Neural progenitor cell (in vitro differentiated cells): Measurements from ENCODE around the gene TRPC4. TPM values are rescaled to one million over a fixed set of nuclear protein-coding genes. Genes with fewer than 3 reads are reported as not detected.

Source experiments
- DNase-seq: peaks from one replicate; pipeline ENCODE4 v3.0.0-alpha.2; 2016; ENCODE audit warnings: low spot score
- H2AFZ ChIP-seq: fragments of 200-600 bp; sonication (generic); replicated peaks from 2 replicates; pipeline ENCODE4 v1.6.1; 2016; ENCODE audit warnings: antibody characterized with exemption
- H3F3A ChIP-seq: fragments of 200-600 bp; sonication (generic); 2 replicates; pipeline ENCODE4 v1.6.1; 2016; ENCODE audit warnings: antibody characterized with exemption, low read depth
- H3K27ac ChIP-seq: fragments of 200-600 bp; sonication (generic); 2 replicates; pipeline ENCODE4 v1.5.1; 2016; ENCODE audit warnings: mild to moderate bottlenecking
- H3K27me3 ChIP-seq: fragments of 200-600 bp; sonication (generic); 2 replicates; pipeline ENCODE4 v1.6.1; 2016; ENCODE audit warnings: mild to moderate bottlenecking, moderate library complexity
- H3K36me3 ChIP-seq: fragments of 200-600 bp; sonication (generic); 2 replicates; pipeline ENCODE4 v1.5.1; 2016
- H3K4me1 ChIP-seq: fragments of 200-600 bp; sonication (generic); 2 replicates; pipeline ENCODE4 v1.6.1; 2016; ENCODE audit warnings: mixed run types
- H3K4me2 ChIP-seq: fragments of 200-600 bp; sonication (generic); 2 replicates; pipeline ENCODE4 v1.6.1; 2016
- H3K4me3 ChIP-seq: fragments of 200-600 bp; sonication (generic); 2 replicates; pipeline ENCODE4 v1.5.1; 2016
- H3K79me2 ChIP-seq: fragments of 200-600 bp; sonication (generic); 2 replicates; pipeline ENCODE4 v1.6.1; 2016; ENCODE audit warnings: low read depth
- H3K9ac ChIP-seq: fragments of 200-600 bp; sonication (generic); 2 replicates; pipeline ENCODE4 v1.6.1; 2016
- H3K9me3 ChIP-seq: fragments of 200-600 bp; sonication (generic); 2 replicates; pipeline ENCODE4 v1.5.1; 2016; ENCODE audit warnings: low read depth
- H4K20me1 ChIP-seq: fragments of 200-600 bp; sonication (generic); 2 replicates; pipeline ENCODE4 v1.6.1; 2016; ENCODE audit warnings: low read depth
- H3K27ac Mint-ChIP-seq: 3 replicates; pipeline ENCODE4 v1.8.0; 2021; ENCODE audit warnings: mixed read lengths
- H3K27me3 Mint-ChIP-seq: 2 replicates; pipeline ENCODE4 v1.8.0; 2022; ENCODE audit warnings: low read depth, mild to moderate bottlenecking, inconsistent platforms, moderate library complexity, mixed read lengths; ENCODE audit not compliant: insufficient read depth
- H3K36me3 Mint-ChIP-seq: 3 replicates; pipeline ENCODE4 v1.8.0; 2021; ENCODE audit warnings: mixed read lengths
- H3K4me1 Mint-ChIP-seq: 3 replicates; pipeline ENCODE4 v1.8.0; 2021; ENCODE audit warnings: mixed read lengths
- H3K4me3 Mint-ChIP-seq: 3 replicates; pipeline ENCODE4 v1.8.0; 2021; ENCODE audit warnings: mild to moderate bottlenecking, moderate library complexity, mixed read lengths
- H3K9me3 Mint-ChIP-seq: 3 replicates; pipeline ENCODE4 v1.8.0; 2020; ENCODE audit warnings: mixed read lengths
- EZH2 ChIP-seq: fragments of 200-600 bp; sonication (generic); IDR thresholded peaks from 2 replicates; pipeline ENCODE4 v1.6.1; 2017; ENCODE audit warnings: antibody characterized with exemption, mild to moderate bottlenecking, moderate library complexity
- EZH2phosphoT487 ChIP-seq: fragments of 200-600 bp; sonication (generic); IDR thresholded peaks from 2 replicates; pipeline ENCODE4 v1.6.1; 2017; ENCODE audit warnings: antibody characterized with exemption
- total RNA-seq: library from RNA; depleted of rRNA; stranded (reverse); fragments of >200 nt; gene quantifications from 2 replicates; pipeline ENCODE4 v1.2.3, GENCODE V29; 2015; ENCODE audit warnings: low replicate concordance
- TF ChIP-seq, protein P1 (sequence below): fragments of 200-600 bp; sonication (generic); IDR thresholded peaks from 2 replicates; pipeline ENCODE4 v1.5.1; 2017; ENCODE audit warnings: antibody characterized with exemption, mild to moderate bottlenecking

The TRPC4 gene
- total RNA-seq, 1 donor from 2014 or later: 21.1 TPM

DNA sequence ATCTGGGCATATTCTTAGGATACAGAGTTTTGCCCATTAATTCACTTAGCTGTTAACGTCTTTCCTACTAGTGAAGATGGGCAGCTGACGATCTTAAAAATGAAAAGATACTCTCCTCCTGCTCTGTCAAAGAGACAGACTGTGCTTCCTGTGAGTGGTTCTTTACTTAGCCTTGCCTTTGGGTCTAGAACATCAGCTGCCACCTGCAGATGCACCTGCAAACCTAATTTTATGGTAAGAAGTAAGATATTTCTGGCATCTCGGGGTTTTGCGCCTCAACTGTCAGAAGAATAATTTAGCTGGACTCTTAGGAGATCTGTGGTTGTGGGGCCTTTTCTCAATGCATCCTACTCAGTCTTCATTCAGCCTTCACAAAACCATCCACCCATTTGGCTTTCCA, 36.2 kb downstream of the TRPC4 start:
- no peaks in the 10 kb centered on the region for H3K27me3 Mint-ChIP-seq
- H3K9ac ChIP-seq: no peak overlapping the region
- TF ChIP-seq, protein P1, sequence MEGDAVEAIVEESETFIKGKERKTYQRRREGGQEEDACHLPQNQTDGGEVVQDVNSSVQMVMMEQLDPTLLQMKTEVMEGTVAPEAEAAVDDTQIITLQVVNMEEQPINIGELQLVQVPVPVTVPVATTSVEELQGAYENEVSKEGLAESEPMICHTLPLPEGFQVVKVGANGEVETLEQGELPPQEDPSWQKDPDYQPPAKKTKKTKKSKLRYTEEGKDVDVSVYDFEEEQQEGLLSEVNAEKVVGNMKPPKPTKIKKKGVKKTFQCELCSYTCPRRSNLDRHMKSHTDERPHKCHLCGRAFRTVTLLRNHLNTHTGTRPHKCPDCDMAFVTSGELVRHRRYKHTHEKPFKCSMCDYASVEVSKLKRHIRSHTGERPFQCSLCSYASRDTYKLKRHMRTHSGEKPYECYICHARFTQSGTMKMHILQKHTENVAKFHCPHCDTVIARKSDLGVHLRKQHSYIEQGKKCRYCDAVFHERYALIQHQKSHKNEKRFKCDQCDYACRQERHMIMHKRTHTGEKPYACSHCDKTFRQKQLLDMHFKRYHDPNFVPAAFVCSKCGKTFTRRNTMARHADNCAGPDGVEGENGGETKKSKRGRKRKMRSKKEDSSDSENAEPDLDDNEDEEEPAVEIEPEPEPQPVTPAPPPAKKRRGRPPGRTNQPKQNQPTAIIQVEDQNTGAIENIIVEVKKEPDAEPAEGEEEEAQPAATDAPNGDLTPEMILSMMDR: no peak
- TF ChIP-seq EZH2phosphoT487 (no peak), EZH2 (no peak)
- H4K20me1 ChIP-seq: no peaks in the 10 kb centered on the region
- H3K9me3 ChIP-seq: no peaks in the 10 kb centered on the region
- peaks cover 8% of the 10 kb centered on the region for H3K36me3 ChIP-seq
- H3K4me1 ChIP-seq: no peaks in the 10 kb centered on the region
- no peaks in the 10 kb centered on the region for H3F3A ChIP-seq
- H2AFZ ChIP-seq: no peak overlapping the region
- H3K4me2 ChIP-seq: no peak overlapping the region
- H3K36me3 Mint-ChIP-seq: peaks cover 43% of the 10 kb centered on the region
- no peaks in the 10 kb centered on the region for H3K27me3 ChIP-seq
- H3K9me3 Mint-ChIP-seq: peaks cover 47% of the 10 kb centered on the region
- no peak overlapping the region for H3K4me3 Mint-ChIP-seq
- no peak overlapping the region for H3K27ac Mint-ChIP-seq
- H3K4me3 ChIP-seq: no peak overlapping the region
- H3K27ac ChIP-seq: no peak overlapping the region
- peaks cover 87% of the 10 kb centered on the region for H3K79me2 ChIP-seq
- no peak for DNase-seq
- H3K4me1 Mint-ChIP-seq: no peaks in the 10 kb centered on the region

DNA sequence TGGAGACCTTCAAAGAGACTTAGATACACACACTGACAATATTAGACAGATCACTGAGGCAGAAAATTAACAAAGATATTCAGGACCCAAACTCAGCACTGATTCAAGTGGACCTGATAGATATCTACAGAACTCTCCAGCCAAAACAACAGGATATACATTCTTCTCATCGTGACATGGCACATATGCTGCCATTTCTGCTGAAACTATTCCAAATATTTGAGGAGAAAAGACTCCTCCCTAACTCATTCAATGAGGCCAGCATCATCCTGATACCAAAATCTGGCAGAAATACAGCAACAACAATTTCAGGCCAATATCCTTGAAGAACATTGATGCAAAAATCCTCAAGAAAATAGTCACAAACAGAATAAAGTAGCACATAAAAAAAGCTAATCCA, 53.3 kb downstream of the TRPC4 start:
- DNase-seq: no peak
- Histone ChIP-seq H3K79me2 (peaks cover 100% of the 10 kb centered on the region), H3F3A (no peaks in the 10 kb centered on the region), H3K4me1 (no peaks in the 10 kb centered on the region), H3K9ac (no peak overlapping the region), H2AFZ (no peak overlapping the region), H3K9me3 (peaks cover 19% of the 10 kb centered on the region), H3K4me3 (no peak overlapping the region), H3K4me2 (no peak overlapping the region), H3K27me3 (no peaks in the 10 kb centered on the region), H4K20me1 (no peaks in the 10 kb centered on the region), H3K27ac (no peak overlapping the region), H3K36me3 (peaks cover 10% of the 10 kb centered on the region)
- no peak for TF ChIP-seq EZH2
- no peak for TF ChIP-seq EZH2phosphoT487
- TF ChIP-seq, protein P1: no peak
- Mint-ChIP-seq H3K9me3 (peaks cover 82% of the 10 kb centered on the region), H3K36me3 (peaks cover 29% of the 10 kb centered on the region), H3K4me3 (no peak overlapping the region), H3K27ac (no peak overlapping the region), H3K4me1 (no peaks in the 10 kb centered on the region), H3K27me3 (no peaks in the 10 kb centered on the region)

DNA sequence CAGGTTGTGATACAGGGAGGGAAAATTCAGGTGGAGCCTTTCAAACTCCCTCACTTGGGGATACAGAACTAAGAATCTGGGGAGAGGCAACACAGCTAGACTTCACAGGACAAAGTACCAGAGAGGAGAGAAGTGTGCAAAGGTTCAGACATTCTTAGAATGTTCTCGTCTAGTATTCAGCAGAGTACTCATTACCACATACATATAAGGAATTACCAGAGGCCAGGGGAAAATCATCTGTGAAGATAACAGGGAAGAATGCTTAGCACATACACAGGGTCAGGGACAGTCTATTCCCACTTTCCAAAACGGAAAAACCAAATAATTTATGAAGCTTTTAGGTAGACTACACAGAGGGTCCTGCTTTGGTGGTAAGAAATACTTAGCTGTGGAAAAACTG, 58.1 kb downstream of the TRPC4 start:
- Histone ChIP-seq H3K4me3 (no peak overlapping the region), H3K4me1 (no peaks in the 10 kb centered on the region), H3K79me2 (peaks cover 100% of the 10 kb centered on the region), H4K20me1 (no peaks in the 10 kb centered on the region), H3K36me3 (peaks cover 6% of the 10 kb centered on the region), H3K4me2 (no peak overlapping the region), H3K27me3 (no peaks in the 10 kb centered on the region), H2AFZ (no peak overlapping the region), H3K27ac (no peak overlapping the region), H3K9ac (no peak overlapping the region), H3F3A (no peaks in the 10 kb centered on the region), H3K9me3 (peaks cover 11% of the 10 kb centered on the region)
- no peaks in the 10 kb centered on the region for H3K27me3 Mint-ChIP-seq
- peaks cover 17% of the 10 kb centered on the region for H3K36me3 Mint-ChIP-seq
- no peak for DNase-seq
- TF ChIP-seq EZH2phosphoT487 (no peak), EZH2 (no peak)
- TF ChIP-seq, protein P1: no peak
- no peak overlapping the region for H3K4me3 Mint-ChIP-seq
- H3K9me3 Mint-ChIP-seq: peaks cover 47% of the 10 kb centered on the region
- H3K27ac Mint-ChIP-seq: no peak overlapping the region
- H3K4me1 Mint-ChIP-seq: no peaks in the 10 kb centered on the region
